ENCODE data around the gene ACTR1A. TPM values are rescaled to one million over a fixed set of nuclear protein-coding genes. Genes with fewer than 3 reads are reported as not detected.
A peak's percentile ranks its signal among the peaks of the same experiment; 100 is the strongest.

The ACTR1A gene
- total and polyA plus RNA-seq, 9 of the 15 experiments (the other 6 are each of a cell fraction or from before 2014, with no cell fraction given): 36.3 to 77.2 (median 49.6) TPM

DNA sequence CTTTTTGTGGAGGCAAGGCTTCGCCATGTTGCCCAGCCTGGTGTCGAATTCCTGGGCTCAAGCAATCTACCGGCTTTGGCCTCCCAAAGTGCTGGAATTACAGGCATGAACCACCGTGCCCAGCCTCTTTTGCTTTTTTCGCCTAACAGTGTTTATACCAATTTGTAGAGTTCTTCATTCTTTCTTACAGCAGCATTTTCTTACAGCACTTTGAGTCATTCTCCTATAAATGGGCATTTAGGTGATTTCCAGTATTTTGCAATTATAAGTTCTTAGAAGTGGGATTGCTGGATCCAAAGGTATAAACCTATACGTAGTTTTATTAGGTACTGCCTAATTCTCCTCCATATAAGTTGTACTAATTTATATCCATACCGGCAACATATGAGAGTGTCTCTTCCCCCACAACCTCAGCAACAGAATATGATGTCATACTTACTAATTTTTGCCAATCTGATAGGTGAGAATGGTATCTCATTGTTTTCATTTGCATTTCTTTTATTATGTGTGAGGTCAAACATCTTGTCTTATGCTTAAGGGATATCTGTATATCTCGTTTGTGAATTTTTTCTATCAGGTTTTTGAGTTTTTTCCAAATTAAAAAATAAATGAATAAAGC, 40.4 kb upstream of the ACTR1A start:
- CTCF ChIA-PET (ENCODE audit: low intra/inter-chr PET ratio): no interaction called here
- no peak for ATAC-seq
- H3K4me3 ChIP-seq: no peak overlapping the region

More for the DNA sequence above, 40.4 kb upstream of the ACTR1A start:
- DNase-seq (ENCODE audit: extremely low read depth in 1 of 4, low spot score in 3 of 4): no peak
- Histone ChIP-seq H2AFZ (ENCODE audit: low read depth, low read length) (no peak overlapping the region), H3K79me2 (ENCODE audit: control insufficient read depth, insufficient read depth, low read length) (no peaks in the 10 kb centered on the region), H3K36me3 (ENCODE audit: control insufficient read depth, insufficient read depth, low read length) (no peaks in the 10 kb centered on the region), H3K4me1 (replicated peaks in 1 of 2; ENCODE audit: control insufficient read depth in 2 of 2, insufficient read depth in 2 of 2, low read length in 2 of 2) (peaks cover 4 to 5% of the 10 kb centered on the region in 2 experiments; a peak in 3 of 5 replicates), H4K20me1 (replicated peaks; ENCODE audit: control insufficient read depth, insufficient read depth, low read length) (no peaks in the 10 kb centered on the region), H3K9me1 (ENCODE audit: control insufficient read depth, insufficient read depth, low read length) (no peaks in the 10 kb centered on the region), H3K9me3 (replicated peaks; ENCODE audit: control insufficient read depth, insufficient read depth, low read depth, low read length) (no peaks in the 10 kb centered on the region), H3K27me3 (ENCODE audit: control insufficient read depth in 2 of 2, insufficient read depth in 2 of 2, low read length in 2 of 2) (no peaks in the 10 kb centered on the region), H3K27ac (ENCODE audit: extremely low read depth, low read depth, low read length) (no peak overlapping the region), H3K9ac (ENCODE audit: insufficient read depth in 1 of 2, low read depth in 2 of 2, low read length in 2 of 2) (no peak overlapping the region), H3K4me2 (ENCODE audit: insufficient read depth, low read length) (no peak overlapping the region)
- in situ Hi-C loops (cut with MboI): no loop called here
- FAIRE-seq: no peak
- POLR2A ChIA-PET: no interaction called here
- intact Hi-C loops (cut with micrococcal nuclease): no loop called here
- WGBS (ENCODE audit: insufficient coverage, low coverage, missing lambda C conversion rate): 62% methylated on average over 7 of the region's 8 CpGs
- TF ChIP-seq ATF3 (IDR thresholded peaks at IDR 0.05) (peak; percentile 32; the same call in 1 of the 2 replicates), ATF3 (CRISPR knock-in tag; conservative IDR thresholded peaks at IDR 0.05) (no peak), MXD1 (CRISPR knock-in tag; IDR thresholded peaks at IDR 0.05; ENCODE audit: borderline replicate concordance, poor library complexity, severe bottlenecking) (no peak), RHOXF2B (CRISPR knock-in tag; conservative IDR thresholded peaks at IDR 0.05) (no peak)
- no TSS peak for BruUV-seq (replicated peaks)
